ENCODE results near the gene ST3GAL5.

ST3GAL5 gene

DNA sequence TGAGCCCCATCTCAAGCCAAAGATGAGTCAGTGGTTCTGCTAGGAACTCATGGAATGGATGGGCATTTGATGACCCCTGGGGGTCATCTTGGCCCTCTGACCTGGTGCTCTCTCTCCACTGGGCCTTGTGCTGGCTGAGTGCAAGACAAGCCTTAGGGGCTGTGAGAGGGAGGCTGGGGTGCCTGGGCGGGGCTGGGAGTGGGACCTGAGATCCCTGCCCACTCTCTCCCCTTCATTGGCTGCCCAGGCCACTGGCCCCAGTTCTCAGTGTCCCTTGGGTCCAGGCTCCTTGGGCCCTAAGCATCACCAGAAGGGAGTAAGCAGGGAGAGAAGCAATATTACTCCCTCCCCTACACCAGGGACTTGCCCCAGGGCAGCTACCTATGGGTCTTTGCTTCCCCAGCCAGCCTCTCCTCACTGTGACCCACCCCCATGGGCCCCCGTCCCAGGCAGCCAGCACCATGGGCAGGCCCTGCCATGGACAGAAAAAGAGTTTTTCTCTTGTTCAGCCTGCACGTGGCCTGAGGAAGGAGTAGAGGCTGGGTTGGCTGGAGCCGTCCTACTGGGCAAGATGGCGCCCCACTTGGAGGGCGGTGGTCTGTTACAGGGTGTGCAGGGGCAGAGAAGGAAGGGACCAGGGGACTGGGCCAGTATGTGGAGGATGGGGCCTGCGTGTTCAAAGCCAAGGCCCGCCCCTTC is 101.4 kb downstream of the ST3GAL5 start:
- DNase-seq: no peak
